GM12878 (cell line): Measurements from ENCODE around the gene ARHGAP15. TPM values are rescaled to one million over a fixed set of nuclear protein-coding genes. Genes with fewer than 3 reads are reported as not detected.

ENCODE experiments used
- ATAC-seq: fragments of 200-7000 bp; cut with Tn5 transposase; 3 replicates; pipeline ENCODE4 v1.9.1; 2020; ENCODE audit warnings: mild to moderate bottlenecking, moderate library complexity
- BruUV-seq: library from RNA; stranded (reverse); fragments of 400-500 nt; replicated peaks from 2 replicates; lab custom pipeline; 2021; lab: Mats Ljungman, UMichigan
- CTCF ChIA-PET: fragments of 300-600 bp; sonication (Branson Sonifier 250); formaldehyde crosslinking; extraction: SDS; loops from one replicate; lab custom pipeline; 2021; ENCODE audit warnings: inconsistent platforms; lab: Yijun Ruan, JAX
- POLR2A ChIA-PET: fragments of 350-600 bp; formaldehyde crosslinking; extraction: SDS; loops from one replicate; lab custom pipeline; 2021; ENCODE audit warnings: inconsistent platforms; lab: Charles Lee
- RAD21 ChIA-PET: fragments of 300-600 bp; sonication (Branson Sonifier 250); formaldehyde crosslinking; loops from one replicate; lab custom pipeline; 2023; ENCODE audit warnings: antibody characterized with exemption; ENCODE audit not compliant: unreplicated experiment; lab: Charles Lee
- SMC1A ChIA-PET: fragments of 300-600 bp; sonication (Branson Sonifier 250); formaldehyde crosslinking; loops from one replicate; lab custom pipeline; 2023; ENCODE audit not compliant: unreplicated experiment, uncharacterized antibody; lab: Charles Lee
- DNase-seq: peaks from one replicate; pipeline ENCODE4 v3.0.0-alpha.2; 2011; ENCODE audit warnings: low read depth, low spot score
- FAIRE-seq: peaks from 3 replicates; lab custom pipeline; 2011; peaks lifted over from hg19 to GRCh38; lab: Jason Lieb, UNC
- H2AFZ ChIP-seq: 2 replicates; pipeline ENCODE4 v1.6.0; 2011; ENCODE audit warnings: low read depth, low read length, control low read depth; ENCODE audit not compliant: control insufficient read depth
- H3K27ac ChIP-seq: 2 replicates; pipeline ENCODE4 v1.5.1; 2011; ENCODE audit warnings: control low read depth; ENCODE audit not compliant: control insufficient read depth, insufficient read depth
- H3K27me3 ChIP-seq, 2 experiments: replicated peaks in 1 of 2; 2 replicates each; pipeline versions ENCODE4 v1.6.0 to v1.6.1; 2011; ENCODE audit warnings: low read length in 1 of 2; ENCODE audit not compliant: control insufficient read depth in 2 of 2, insufficient read depth in 2 of 2
- H3K36me3 ChIP-seq, 2 experiments: 2 replicates each; pipeline ENCODE4 v1.5.1; 2011; ENCODE audit warnings: low read length in 1 of 2; ENCODE audit not compliant: control insufficient read depth in 2 of 2, insufficient read depth in 2 of 2
- H3K4me1 ChIP-seq: 2 replicates; pipeline ENCODE4 v1.6.1; 2011; ENCODE audit warnings: mild to moderate bottlenecking, low read length, moderate library complexity, mixed read lengths; ENCODE audit not compliant: control insufficient read depth, insufficient read depth
- H3K4me2 ChIP-seq: 2 replicates; pipeline ENCODE4 v1.6.0; 2011; ENCODE audit warnings: control low read depth; ENCODE audit not compliant: control insufficient read depth, insufficient read depth
- H3K4me3 ChIP-seq: fragments of 200-600 bp; sonication (generic); 2 replicates; pipeline ENCODE4 v1.5.1; 2016
- H3K79me2 ChIP-seq: 2 replicates; pipeline ENCODE4 v1.6.0; 2011; ENCODE audit warnings: low read length; ENCODE audit not compliant: control insufficient read depth, insufficient read depth
- H3K9ac ChIP-seq: 2 replicates; pipeline ENCODE4 v1.8.0; 2011; ENCODE audit warnings: low read length, control low read depth, mixed read lengths; ENCODE audit not compliant: control insufficient read depth, insufficient read depth
- H3K9me3 ChIP-seq: replicated peaks from 3 replicates; pipeline ENCODE4 v1.5.1; 2011; ENCODE audit warnings: mild to moderate bottlenecking, low read length; ENCODE audit not compliant: control insufficient read depth, insufficient read depth
- H4K20me1 ChIP-seq: 2 replicates; pipeline ENCODE4 v1.6.0; 2011; ENCODE audit not compliant: control insufficient read depth, insufficient read depth
- ASH2L ChIP-seq: fragments of 300-600, 200-600 bp; sonication (generic); IDR thresholded peaks from 2 replicates; pipeline ENCODE4 v1.6.1; 2017; ENCODE audit warnings: low read depth, mild to moderate bottlenecking, borderline replicate concordance
- BMI1 ChIP-seq: fragments of 450-650 bp; IDR thresholded peaks from 2 replicates; pipeline ENCODE4 v1.6.1; 2016; ENCODE audit warnings: mild to moderate bottlenecking, moderate library complexity, borderline replicate concordance
- CBX5 ChIP-seq: sonication (generic); IDR thresholded peaks from 2 replicates; pipeline ENCODE4 v1.6.1; 2016; ENCODE audit warnings: low read depth, moderate library complexity, mild to moderate bottlenecking, inconsistent platforms
- CHD4 ChIP-seq: fragments of 200-600 bp; sonication (generic); IDR thresholded peaks from 2 replicates; pipeline ENCODE4 v1.6.1; 2016; ENCODE audit warnings: mild to moderate bottlenecking
- ELK1 ChIP-seq: IDR thresholded peaks from 2 replicates; pipeline ENCODE4 v1.6.1; 2012; ENCODE audit warnings: low read depth, low read length, improper control_type of control experiment
- FOXK2 ChIP-seq: fragments of 450-650 bp; IDR thresholded peaks from 2 replicates; pipeline ENCODE4 v1.6.1; 2017; ENCODE audit warnings: mild to moderate bottlenecking, moderate library complexity
- GABPA ChIP-seq: IDR thresholded peaks from 2 replicates; pipeline ENCODE4 v1.6.1; 2014; ENCODE audit warnings: antibody characterized with exemption, low read depth, mild to moderate bottlenecking, inconsistent platforms
- GATAD2B ChIP-seq: fragments of 450-650 bp; conservative IDR thresholded peaks from 2 replicates; pipeline ENCODE4 v1.6.1; 2017; ENCODE audit warnings: low read depth, mild to moderate bottlenecking, moderate library complexity
- KAT2A ChIP-seq: conservative IDR thresholded peaks from 2 replicates; pipeline ENCODE4 v1.6.1; 2011; ENCODE audit warnings: low read depth, low read length; ENCODE audit not compliant: control insufficient read depth
- NRF1 ChIP-seq: conservative IDR thresholded peaks from 2 replicates; pipeline ENCODE4 v1.6.1; 2011; ENCODE audit warnings: mild to moderate bottlenecking, low read depth, low read length, improper control_type of control experiment
- RAD21 ChIP-seq: IDR thresholded peaks from 2 replicates; pipeline ENCODE4 v1.6.1; 2011; ENCODE audit warnings: mild to moderate bottlenecking, low read depth, low read length, moderate library complexity; ENCODE audit not compliant: insufficient read depth
- RBBP5 ChIP-seq: fragments of 200-600 bp; sonication (generic); conservative IDR thresholded peaks from 2 replicates; pipeline ENCODE4 v1.6.1; 2016
- RELA ChIP-seq: fragments of 450-650 bp; IDR thresholded peaks from 2 replicates; pipeline ENCODE4 v1.8.0; 2014; ENCODE audit warnings: borderline replicate concordance; ENCODE audit not compliant: partially characterized antibody
- RUNX3 ChIP-seq: IDR thresholded peaks from 2 replicates; pipeline ENCODE4 v1.6.1; 2012; ENCODE audit warnings: low read length, inconsistent platforms
- SRF ChIP-seq, 2 experiments: IDR thresholded peaks; 2 replicates each; pipeline ENCODE4 v1.6.1; 2011; ENCODE audit warnings: low read depth in 2 of 2, low read length in 2 of 2, mild to moderate bottlenecking in 1 of 2, moderate library complexity in 1 of 2
- ZZZ3 ChIP-seq: IDR thresholded peaks from 2 replicates; pipeline ENCODE4 v1.6.1; 2011; ENCODE audit warnings: low read depth; ENCODE audit not compliant: control insufficient read depth, insufficient read length
- WGBS: methylation state at CpG from one replicate; pipeline ENCODE4 v1.1.6; 2016; ENCODE audit warnings: low lambda C conversion rate; ENCODE audit not compliant: insufficient replicate concordance, insufficient coverage; ENCODE audit errors: missing lambda C conversion rate; 5-methylcytosine and 5-hydroxymethylcytosine counted together
- in situ Hi-C: fragments of 300-500 bp; cut with MboI; formaldehyde crosslinking; loops from 9 replicates; pipeline ENCODE4 v1.14.3; 2018; ENCODE audit warnings: mixed read lengths
- intact Hi-C: fragments of 100-400 bp; cut with micrococcal nuclease; formaldehyde crosslinking; loops from one replicate; pipeline ENCODE4 v1.14.2; 2022; ENCODE audit not compliant: unreplicated experiment
- polyA plus RNA-seq, 11 experiments: library from polyadenylated mRNA; depleted of rRNA in 4 of 11; unstranded in 6 of 11; stranded (reverse) in 5 of 11; fragments of >200 nt; fragmentation: Nextera tagmentation in 4 of 11; fragmentation: Illumina TruSeq in 1 of 11; extraction: Ambion mirVana in 4 of 11; extraction: Trizol in 1 of 11; gene quantifications; 1 replicate in 1 of 11; 2 replicates in 10 of 11; pipeline versions ENCODE4 v1.2.1 to v1.2.3, GENCODE V29; 2011 to 2016; ENCODE audit warnings: inconsistent platforms in 2 of 11, missing spikeins in 2 of 11, low read depth in 1 of 11
- total RNA-seq, 4 experiments: library from RNA; depleted of rRNA in 3 of 4; stranded (reverse); fragments of >200 nt in 3 of 4; fragmentation: Illumina TruSeq in 1 of 4; extraction: Trizol in 1 of 4; gene quantifications; 2 replicates each; pipeline versions ENCODE4 v1.2.1 to v1.2.3, GENCODE V29; 2013 to 2021
- TF ChIP-seq, protein P1 (sequence below), 3 experiments: IDR thresholded peaks in 2 of 3; conservative IDR thresholded peaks in 1 of 3; 2 replicates each; pipeline ENCODE4 v1.5.1; 2011; ENCODE audit warnings: low read depth in 3 of 3, low read length in 3 of 3, mild to moderate bottlenecking in 3 of 3, control low read depth in 2 of 3, moderate library complexity in 2 of 3, inconsistent platforms in 1 of 3, mixed read lengths in 1 of 3; ENCODE audit not compliant: control insufficient read depth in 2 of 3, insufficient read depth in 1 of 3; ENCODE audit errors: extremely low read depth in 1 of 3

The ARHGAP15 gene
- total and polyA plus RNA-seq, 10 of the 15 experiments (the other 5 are each of a cell fraction or from before 2014, with no cell fraction given) = 38.0 to 92.6 (median 66.7) TPM

GRCh38 chr2:143521396-143521795 lies 392.2 kb downstream of the ARHGAP15 start:
- Histone ChIP-seq H3K9ac (no peak overlapping the region), H3K4me2 (no peak overlapping the region), H3K27me3 (no peaks in the 10 kb centered on the region), H3K79me2 (no peaks in the 10 kb centered on the region), H3K4me1 (no peaks in the 10 kb centered on the region), H3K36me3 (peaks cover 0 to 7% of the 10 kb centered on the region in 2 experiments; a peak in 2 of 4 replicates), H3K27ac (no peak overlapping the region), H3K9me3 (no peaks in the 10 kb centered on the region), H2AFZ (no peak overlapping the region), H3K4me3 (no peak overlapping the region), H4K20me1 (no peaks in the 10 kb centered on the region)
- DNase-seq (no peak), FAIRE-seq (no peak), ATAC-seq (no peak)
- RAD21 ChIA-PET = no interaction called here
- POLR2A ChIA-PET = no interaction called here
- intact Hi-C loops = no loop called here
- SMC1A ChIA-PET = no interaction called here
- WGBS = 99% methylated on average over 3 of the region's 3 CpGs
- TF ChIP-seq, protein P1, sequence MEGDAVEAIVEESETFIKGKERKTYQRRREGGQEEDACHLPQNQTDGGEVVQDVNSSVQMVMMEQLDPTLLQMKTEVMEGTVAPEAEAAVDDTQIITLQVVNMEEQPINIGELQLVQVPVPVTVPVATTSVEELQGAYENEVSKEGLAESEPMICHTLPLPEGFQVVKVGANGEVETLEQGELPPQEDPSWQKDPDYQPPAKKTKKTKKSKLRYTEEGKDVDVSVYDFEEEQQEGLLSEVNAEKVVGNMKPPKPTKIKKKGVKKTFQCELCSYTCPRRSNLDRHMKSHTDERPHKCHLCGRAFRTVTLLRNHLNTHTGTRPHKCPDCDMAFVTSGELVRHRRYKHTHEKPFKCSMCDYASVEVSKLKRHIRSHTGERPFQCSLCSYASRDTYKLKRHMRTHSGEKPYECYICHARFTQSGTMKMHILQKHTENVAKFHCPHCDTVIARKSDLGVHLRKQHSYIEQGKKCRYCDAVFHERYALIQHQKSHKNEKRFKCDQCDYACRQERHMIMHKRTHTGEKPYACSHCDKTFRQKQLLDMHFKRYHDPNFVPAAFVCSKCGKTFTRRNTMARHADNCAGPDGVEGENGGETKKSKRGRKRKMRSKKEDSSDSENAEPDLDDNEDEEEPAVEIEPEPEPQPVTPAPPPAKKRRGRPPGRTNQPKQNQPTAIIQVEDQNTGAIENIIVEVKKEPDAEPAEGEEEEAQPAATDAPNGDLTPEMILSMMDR (IDR thresholded peaks at IDR 0.05 in 2 of 3, conservative IDR thresholded peaks at IDR 0.05 in 1 of 3; ENCODE audit: control insufficient read depth in 2 of 3, extremely low read depth in 1 of 3, insufficient read depth in 1 of 3, low read depth in 3 of 3, low read length in 3 of 3) = no peak
- CTCF ChIA-PET = no interaction called here
- no TSS peak for BruUV-seq
- in situ Hi-C loops = no loop called here

GRCh38 chr2:143522699-143523098 lies 393.5 kb downstream of the ARHGAP15 start:
- no peak for ATAC-seq
- Histone ChIP-seq H3K4me1 (no peaks in the 10 kb centered on the region), H4K20me1 (no peaks in the 10 kb centered on the region), H3K4me3 (no peak overlapping the region), H3K9ac (no peak overlapping the region), H3K27me3 (no peaks in the 10 kb centered on the region), H3K9me3 (no peaks in the 10 kb centered on the region), H3K4me2 (no peak overlapping the region), H3K36me3 (peaks cover 0 to 7% of the 10 kb centered on the region in 2 experiments; a peak in 2 of 4 replicates), H3K79me2 (no peaks in the 10 kb centered on the region), H3K27ac (no peak overlapping the region), H2AFZ (no peak overlapping the region)
- ChIA-PET POLR2A (no interaction called here), SMC1A (interaction anchor here (0.6 kb wide), 1 partner anchor 1600 kb away, joined by 4 read pairs; no protein-coding TSS in a partner anchor), RAD21 (no interaction called here), CTCF (interaction anchor here (1.3 kb wide), 1 partner anchor 9 kb away, joined by 4 read pairs; no protein-coding TSS in a partner anchor)
- no peak for DNase-seq
- 96% methylated on average over 2 of the region's 2 CpGs for WGBS
- in situ Hi-C loops = no loop called here
- no peak for FAIRE-seq
- intact Hi-C loops = no loop called here
- BruUV-seq = no TSS peak
- no peak for TF ChIP-seq ELK1
- TF ChIP-seq RELA = no peak
- no peak for TF ChIP-seq GABPA
- TF ChIP-seq ASH2L = no peak
- TF ChIP-seq CHD4 = no peak
- no peak for TF ChIP-seq CBX5
- no peak for TF ChIP-seq KAT2A
- no peak for TF ChIP-seq RUNX3
- no peak for TF ChIP-seq BMI1
- no peak for TF ChIP-seq GATAD2B
- TF ChIP-seq ZZZ3 = no peak
- no peak for TF ChIP-seq RBBP5
- TF ChIP-seq FOXK2 = no peak
- TF ChIP-seq SRF (IDR thresholded peaks at IDR 0.05; ENCODE audit: low read depth in 2 of 2, low read length in 2 of 2) = no peak
- no peak for TF ChIP-seq NRF1
- no peak for TF ChIP-seq RAD21
